PC-9 (cell line): ENCODE measurements around the gene MGAT5. TPM values are rescaled to one million over a fixed set of nuclear protein-coding genes. Genes with fewer than 3 reads are reported as not detected.

Source experiments
- BruUV-seq: library from RNA; stranded (reverse); fragments of 400-500 nt; replicated peaks from 2 replicates; lab custom pipeline; 2021; lab: Mats Ljungman, UMichigan
- CTCF ChIA-PET: fragments of 300-600 bp; sonication (Branson Sonifier 250); formaldehyde crosslinking; loops from one replicate; lab custom pipeline; 2022; ENCODE audit warnings: antibody characterized with exemption; lab: Charles Lee
- POLR2A ChIA-PET: fragments of 300-600 bp; sonication (Branson Sonifier 250); formaldehyde crosslinking; loops from one replicate; lab custom pipeline; 2022; ENCODE audit warnings: antibody characterized with exemption; ENCODE audit not compliant: unreplicated experiment; lab: Charles Lee
- DNase-seq, 2 experiments: peaks; one replicate each; pipeline versions ENCODE4 v3.0.0 to v3.0.0-alpha.2; 2015 to 2022; ENCODE audit warnings: mixed read lengths in 1 of 2
- H2AFZ ChIP-seq: fragments of 200-600 bp; sonication (generic); 2 replicates; pipeline ENCODE4 v1.8.1; 2017; ENCODE audit warnings: antibody characterized with exemption
- H3F3A ChIP-seq: fragments of 200-600 bp; sonication (generic); 2 replicates; pipeline ENCODE4 v1.8.1; 2017; ENCODE audit warnings: antibody characterized with exemption, mild to moderate bottlenecking, low read depth; ENCODE audit not compliant: insufficient read depth
- H3K27ac ChIP-seq: fragments of 200-600 bp; sonication (generic); 2 replicates; pipeline ENCODE4 v1.6.1; 2016; ENCODE audit warnings: mixed run types
- H3K27me3 ChIP-seq: fragments of 200-600 bp; sonication (generic); 2 replicates; pipeline ENCODE4 v1.6.1; 2016; ENCODE audit warnings: low read depth, mixed run types; ENCODE audit not compliant: insufficient read depth
- H3K36me3 ChIP-seq: fragments of 200-600 bp; sonication (generic); 2 replicates; pipeline ENCODE4 v1.6.1; 2016; ENCODE audit warnings: low read depth, mixed run types
- H3K4me1 ChIP-seq: fragments of 200-600 bp; sonication (generic); replicated peaks from 2 replicates; pipeline ENCODE4 v1.6.1; 2016; ENCODE audit warnings: mixed run types; ENCODE audit not compliant: insufficient read depth
- H3K4me2 ChIP-seq: fragments of 200-600 bp; sonication (generic); 2 replicates; pipeline ENCODE4 v1.6.1; 2017; ENCODE audit warnings: mixed run types
- H3K4me3 ChIP-seq: fragments of 200-600 bp; sonication (generic); 2 replicates; pipeline ENCODE4 v1.6.1; 2016; ENCODE audit warnings: mixed run types
- H3K79me2 ChIP-seq: fragments of 200-600 bp; sonication (generic); 2 replicates; pipeline ENCODE4 v1.6.1; 2017; ENCODE audit warnings: low read depth, mixed run types
- H3K9me2 ChIP-seq: fragments of 200-600 bp; sonication (generic); 2 replicates; pipeline ENCODE4 v1.8.1; 2017; ENCODE audit warnings: mild to moderate bottlenecking; ENCODE audit not compliant: insufficient read depth
- H3K9me3 ChIP-seq: fragments of 200-600 bp; sonication (generic); 2 replicates; pipeline ENCODE4 v1.8.1; 2016; ENCODE audit warnings: low read depth; ENCODE audit not compliant: insufficient read depth
- H4K20me1 ChIP-seq: fragments of 200-600 bp; sonication (generic); 2 replicates; pipeline ENCODE4 v1.8.1; 2017; ENCODE audit not compliant: insufficient read depth
- EZH2 ChIP-seq: fragments of 200-600 bp; sonication (generic); IDR thresholded peaks from 2 replicates; pipeline ENCODE4 v1.8.0; 2017; ENCODE audit warnings: antibody characterized with exemption, low read depth
- intact Hi-C: fragments of 100-400 bp; cut with micrococcal nuclease; formaldehyde crosslinking; loops from one replicate; pipeline ENCODE4 v1.10.0; 2022; ENCODE audit not compliant: unreplicated experiment
- total RNA-seq: library from RNA; stranded (reverse); gene quantifications from 2 replicates; pipeline ENCODE4 v1.2.3, GENCODE V29; 2021
- TF ChIP-seq, protein P1 (sequence below): fragments of 200-600 bp; sonication (generic); conservative IDR thresholded peaks from 2 replicates; pipeline ENCODE4 v1.6.1; 2017; ENCODE audit warnings: mixed run types, antibody characterized with exemption, mild to moderate bottlenecking, moderate library complexity

Gene MGAT5
- total RNA-seq, 1 experiment from 2014 or later: 33.5 TPM

DNA sequence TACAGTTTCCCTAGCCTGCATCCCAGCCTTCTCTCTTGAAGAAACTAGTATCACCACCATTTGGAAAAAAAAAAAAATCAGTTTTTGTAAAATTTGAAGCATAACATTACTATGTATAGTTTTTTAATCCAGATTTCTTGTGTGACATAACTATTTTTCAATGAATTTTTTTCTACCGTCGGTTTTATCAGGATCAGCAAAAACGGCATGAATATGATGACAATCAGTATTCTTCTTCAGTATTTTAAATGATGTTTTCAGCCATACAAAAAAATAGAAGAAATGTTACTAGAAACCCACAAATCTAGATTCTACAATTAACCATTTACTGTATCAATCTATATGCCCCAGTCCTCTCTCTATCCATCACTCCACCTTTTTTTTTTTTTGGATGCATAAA is 103.9 kb downstream of the MGAT5 start:
- H3K27ac ChIP-seq: no peak overlapping the region
- TF ChIP-seq, protein P1, sequence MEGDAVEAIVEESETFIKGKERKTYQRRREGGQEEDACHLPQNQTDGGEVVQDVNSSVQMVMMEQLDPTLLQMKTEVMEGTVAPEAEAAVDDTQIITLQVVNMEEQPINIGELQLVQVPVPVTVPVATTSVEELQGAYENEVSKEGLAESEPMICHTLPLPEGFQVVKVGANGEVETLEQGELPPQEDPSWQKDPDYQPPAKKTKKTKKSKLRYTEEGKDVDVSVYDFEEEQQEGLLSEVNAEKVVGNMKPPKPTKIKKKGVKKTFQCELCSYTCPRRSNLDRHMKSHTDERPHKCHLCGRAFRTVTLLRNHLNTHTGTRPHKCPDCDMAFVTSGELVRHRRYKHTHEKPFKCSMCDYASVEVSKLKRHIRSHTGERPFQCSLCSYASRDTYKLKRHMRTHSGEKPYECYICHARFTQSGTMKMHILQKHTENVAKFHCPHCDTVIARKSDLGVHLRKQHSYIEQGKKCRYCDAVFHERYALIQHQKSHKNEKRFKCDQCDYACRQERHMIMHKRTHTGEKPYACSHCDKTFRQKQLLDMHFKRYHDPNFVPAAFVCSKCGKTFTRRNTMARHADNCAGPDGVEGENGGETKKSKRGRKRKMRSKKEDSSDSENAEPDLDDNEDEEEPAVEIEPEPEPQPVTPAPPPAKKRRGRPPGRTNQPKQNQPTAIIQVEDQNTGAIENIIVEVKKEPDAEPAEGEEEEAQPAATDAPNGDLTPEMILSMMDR: no peak
- no peak for TF ChIP-seq EZH2
- ChIA-PET CTCF (no interaction called here), POLR2A (no interaction called here)
- no peaks in the 10 kb centered on the region for H3K27me3 ChIP-seq
- H4K20me1 ChIP-seq: no peaks in the 10 kb centered on the region
- H3K36me3 ChIP-seq: no peaks in the 10 kb centered on the region
- H3K79me2 ChIP-seq: no peaks in the 10 kb centered on the region
- H2AFZ ChIP-seq: no peak overlapping the region
- no peaks in the 10 kb centered on the region; the same call in 1 of the 2 replicates for H3K4me1 ChIP-seq
- BruUV-seq: no TSS peak
- H3K9me2 ChIP-seq: no peaks in the 10 kb centered on the region
- DNase-seq: no peak
- intact Hi-C loops: no loop called here
- 0 out of 2 replicates have a peak, but pooled peaks cover 10% of the 10 kb centered on the region for H3F3A ChIP-seq
- no peak overlapping the region for H3K4me3 ChIP-seq
- no peak overlapping the region for H3K4me2 ChIP-seq
- no peaks in the 10 kb centered on the region for H3K9me3 ChIP-seq

GRCh38 chr2:134359367-134360081 is 105.7 kb downstream of the MGAT5 start:
- no peaks in the 10 kb centered on the region for H3K9me2 ChIP-seq
- CTCF ChIA-PET: no interaction called here
- H3K4me1 ChIP-seq: no peaks in the 10 kb centered on the region; the same call in 1 of the 2 replicates
- intact Hi-C loops: no loop called here
- no peaks in the 10 kb centered on the region for H3K27me3 ChIP-seq
- no peak overlapping the region for H3K4me3 ChIP-seq
- H3K36me3 ChIP-seq: no peaks in the 10 kb centered on the region
- no peak overlapping the region for H2AFZ ChIP-seq
- H3K27ac ChIP-seq: no peak overlapping the region
- POLR2A ChIA-PET: no interaction called here
- H3K4me2 ChIP-seq: 0 out of 2 replicates have a peak overlapping the region, but pooled peaks have one; percentile 6
- TF ChIP-seq, protein P1: no peak
- TF ChIP-seq EZH2: no peak
- H3K79me2 ChIP-seq: no peaks in the 10 kb centered on the region
- H3F3A ChIP-seq: 0 out of 2 replicates have a peak, but pooled peaks cover 10% of the 10 kb centered on the region
- BruUV-seq: no TSS peak
- DNase-seq: peak in 1 of 2 experiments; percentile 78
- H4K20me1 ChIP-seq: no peaks in the 10 kb centered on the region
- no peaks in the 10 kb centered on the region for H3K9me3 ChIP-seq

DNA sequence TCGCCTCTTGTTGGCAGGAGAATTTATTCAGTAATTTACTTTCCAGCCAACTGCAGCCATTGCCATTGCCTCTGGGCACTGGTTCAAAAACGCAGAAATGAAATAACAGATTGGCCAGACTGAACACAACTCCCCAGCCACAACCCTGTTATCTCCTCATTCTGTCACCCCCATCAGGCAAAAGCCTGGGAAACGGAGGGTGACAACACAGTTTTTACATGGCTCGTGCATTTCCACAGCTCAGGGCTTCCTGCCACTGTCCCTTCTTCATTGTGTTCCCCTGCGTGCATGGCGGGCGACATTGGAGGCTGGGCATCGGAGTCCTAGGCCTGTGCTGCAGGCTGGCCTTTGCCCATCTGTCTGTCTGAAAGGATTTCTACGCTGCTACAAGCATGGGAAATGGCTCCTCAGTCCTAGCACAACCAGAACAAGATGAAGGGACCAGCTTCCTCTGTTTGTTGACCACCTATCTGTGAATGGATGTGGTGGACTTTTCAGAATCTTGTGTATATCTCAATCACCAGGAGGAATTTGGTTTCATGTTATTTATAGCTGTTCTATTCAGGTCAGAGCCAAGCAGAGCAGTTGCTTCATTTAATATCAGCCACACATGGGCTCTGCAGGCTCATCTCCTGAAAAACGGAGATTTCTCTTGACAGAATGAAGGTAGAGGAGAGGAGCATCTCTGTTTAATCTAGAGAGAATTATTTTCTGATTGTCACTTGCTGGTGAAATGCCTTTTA is 107.0 kb downstream of the MGAT5 start:
- CTCF ChIA-PET: no interaction called here

More for the DNA sequence above, 107.0 kb downstream of the MGAT5 start:
- no peak overlapping the region for H3K27ac ChIP-seq
- H3F3A ChIP-seq: 0 out of 2 replicates have a peak, but pooled peaks cover 10% of the 10 kb centered on the region
- H3K9me2 ChIP-seq: no peaks in the 10 kb centered on the region
- no peaks in the 10 kb centered on the region for H4K20me1 ChIP-seq
- H3K4me2 ChIP-seq: no peak overlapping the region
- no peak overlapping the region for H3K4me3 ChIP-seq
- H3K36me3 ChIP-seq: no peaks in the 10 kb centered on the region
- no peak for DNase-seq
- intact Hi-C loops: no loop called here
- no peak overlapping the region for H2AFZ ChIP-seq
- no peaks in the 10 kb centered on the region; the same call in 1 of the 2 replicates for H3K4me1 ChIP-seq
- H3K9me3 ChIP-seq: no peaks in the 10 kb centered on the region
- no peak for TF ChIP-seq EZH2
- TF ChIP-seq, protein P1: no peak
- POLR2A ChIA-PET: no interaction called here
- no TSS peak for BruUV-seq
- H3K27me3 ChIP-seq: no peaks in the 10 kb centered on the region
- no peaks in the 10 kb centered on the region for H3K79me2 ChIP-seq
